Measurements from ENCODE around the gene IFI16. TPM values are rescaled to one million over a fixed set of nuclear protein-coding genes. Genes with fewer than 3 reads are reported as not detected.

IFI16 gene
- total RNA-seq, result 101 TPM

- no peaks in the 10 kb centered on the region for H3K9me3 ChIP-seq
- intact Hi-C loops (cut with DNase I), result no loop called here
- DNase-seq (ENCODE audit: extremely low spot score in 2 of 2), result peak in 1 of 2 donors; percentile 91
- peak within 1 kb of the TSS; percentile 41 to 58 for H3K4me3 ChIP-seq
- H3K36me3 ChIP-seq, result peaks cover 0 to 1% of the 10 kb centered on the region in 2 donors
- H3K27me3 ChIP-seq, result no peaks in the 10 kb centered on the region
- no peak for TF ChIP-seq CTCF (IDR thresholded peaks at IDR 0.05)
- TF ChIP-seq POLR2A (IDR thresholded peaks at IDR 0.05), result peak in 1 of 2 donors; percentile 74
- peak; percentile 27 to 98 for TF ChIP-seq POLR2AphosphoS5 (IDR thresholded peaks at IDR 0.05; ENCODE audit: insufficient read depth in 1 of 2, low read depth in 1 of 2)
- H3K27ac ChIP-seq, result peak within 1 kb of the TSS; percentile 85
- H3K4me1 ChIP-seq, result peaks cover 61% of the 10 kb centered on the region
Observed at GRCh38 chr1:159009704-159010361, at the start of gene IFI16. Gene IFI16 (plus strand): TSS chr1:159009907. CDS start chr1:159014681, 4,774 bp downstream.

- no peaks in the 10 kb centered on the region for H3K4me1 ChIP-seq
- DNase-seq (ENCODE audit: extremely low spot score in 2 of 2), result no peak
- H3K36me3 ChIP-seq, result no peaks in the 10 kb centered on the region
- H3K27me3 ChIP-seq, result no peaks in the 10 kb centered on the region
- no peak overlapping the region for H3K4me3 ChIP-seq
- H3K9me3 ChIP-seq, result no peaks in the 10 kb centered on the region
- no peak overlapping the region for H3K27ac ChIP-seq
- intact Hi-C loops (cut with DNase I), result no loop called here
- TF ChIP-seq CTCF (IDR thresholded peaks at IDR 0.05) (no peak), POLR2A (IDR thresholded peaks at IDR 0.05) (no peak), POLR2AphosphoS5 (IDR thresholded peaks at IDR 0.05; ENCODE audit: insufficient read depth in 1 of 2, low read depth in 1 of 2) (no peak)
Observed at GRCh38 chr1:158961178-158961577, 48.5 kb upstream of the IFI16 start.

- Histone ChIP-seq H3K27ac (no peak overlapping the region), H3K4me1 (no peaks in the 10 kb centered on the region), H3K27me3 (no peaks in the 10 kb centered on the region), H3K36me3 (no peaks in the 10 kb centered on the region), H3K9me3 (no peaks in the 10 kb centered on the region), H3K4me3 (no peak overlapping the region)
- intact Hi-C loops (cut with DNase I), result no loop called here
- no peak for TF ChIP-seq CTCF (IDR thresholded peaks at IDR 0.05)
- no peak for TF ChIP-seq POLR2A (IDR thresholded peaks at IDR 0.05)
- no peak for TF ChIP-seq POLR2AphosphoS5 (IDR thresholded peaks at IDR 0.05; ENCODE audit: insufficient read depth in 1 of 2, low read depth in 1 of 2)
- DNase-seq (ENCODE audit: extremely low spot score in 2 of 2), result no peak
Observed at GRCh38 chr1:158962983-158963382, 46.7 kb upstream of the IFI16 start.

GRCh38 chr1:158969166-158969565, 40.5 kb upstream of the IFI16 start:
- Histone ChIP-seq H3K9me3 (no peaks in the 10 kb centered on the region), H3K27me3 (no peaks in the 10 kb centered on the region), H3K4me3 (no peak overlapping the region), H3K36me3 (no peaks in the 10 kb centered on the region), H3K27ac (no peak overlapping the region), H3K4me1 (no peaks in the 10 kb centered on the region)
- TF ChIP-seq POLR2A (IDR thresholded peaks at IDR 0.05) (no peak), CTCF (IDR thresholded peaks at IDR 0.05) (no peak), POLR2AphosphoS5 (IDR thresholded peaks at IDR 0.05; ENCODE audit: insufficient read depth in 1 of 2, low read depth in 1 of 2) (no peak)
- DNase-seq (ENCODE audit: extremely low spot score in 2 of 2), result no peak
- intact Hi-C loops (cut with DNase I), result no loop called here

GRCh38 chr1:158969855-158970254, 39.9 kb upstream of the IFI16 start:
- Histone ChIP-seq H3K9me3 (no peaks in the 10 kb centered on the region), H3K36me3 (no peaks in the 10 kb centered on the region), H3K4me1 (no peaks in the 10 kb centered on the region), H3K27me3 (no peaks in the 10 kb centered on the region), H3K27ac (no peak overlapping the region), H3K4me3 (no peak overlapping the region)
- intact Hi-C loops (cut with DNase I), result no loop called here
- TF ChIP-seq POLR2AphosphoS5 (IDR thresholded peaks at IDR 0.05; ENCODE audit: insufficient read depth in 1 of 2, low read depth in 1 of 2), result no peak
- no peak for TF ChIP-seq POLR2A (IDR thresholded peaks at IDR 0.05)
- no peak for TF ChIP-seq CTCF (IDR thresholded peaks at IDR 0.05)
- no peak for DNase-seq (ENCODE audit: extremely low spot score in 2 of 2)

All from vagina (tissue), 2 donors.